GM12872 (cell line): ENCODE data around the gene FSTL4.

ENCODE experiments used
- CTCF ChIP-seq: IDR thresholded peaks from 3 replicates; pipeline ENCODE4 v1.5.1; 2011; ENCODE audit warnings: low read depth, mild to moderate bottlenecking, low read length, moderate library complexity; ENCODE audit not compliant: insufficient read depth

The FSTL4 gene

GRCh38 chr5:133469846-133470245 is 142.5 kb downstream of the FSTL4 start:
- no peak for TF ChIP-seq CTCF

DNA sequence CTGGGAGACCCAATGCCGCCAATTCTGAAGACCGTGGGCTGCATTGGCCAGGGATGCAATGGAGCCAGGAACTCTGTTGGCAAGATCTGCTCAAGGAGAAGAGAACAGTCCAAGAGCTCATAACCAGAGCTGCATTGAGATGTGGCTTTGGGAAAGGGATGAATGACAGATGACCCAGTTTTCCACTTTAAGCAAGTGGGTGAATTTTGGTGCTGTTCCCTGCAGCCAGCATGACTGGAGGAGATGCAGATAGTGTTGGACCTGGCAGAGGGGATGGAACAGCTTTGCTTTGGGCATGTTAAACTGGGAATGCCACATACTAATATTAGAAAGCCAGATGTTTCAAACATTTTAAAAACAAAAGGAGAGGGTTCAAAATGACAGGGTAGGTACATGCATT is 143.1 kb downstream of the FSTL4 start:
- no peak for TF ChIP-seq CTCF

DNA sequence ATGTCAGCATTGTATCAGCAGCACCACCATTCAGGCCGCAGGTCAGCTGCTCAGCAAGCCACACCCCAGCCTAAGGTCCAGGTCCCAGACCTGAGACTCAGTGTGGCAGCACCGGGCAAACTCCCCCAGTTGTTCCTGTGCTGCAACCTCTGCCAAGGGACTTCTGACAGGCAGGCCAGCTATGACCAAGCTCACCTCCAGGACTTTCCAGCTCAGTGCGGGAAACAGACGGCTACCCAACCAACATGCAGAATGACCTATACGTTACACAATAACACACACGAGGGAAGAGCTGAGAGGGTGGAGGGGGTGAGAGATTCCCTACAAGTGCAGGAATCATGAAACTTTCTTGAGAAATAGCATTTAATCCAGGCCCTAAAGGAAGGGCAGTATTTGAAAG is 143.7 kb downstream of the FSTL4 start:
- no peak for TF ChIP-seq CTCF

- no peak for TF ChIP-seq CTCF
Observed at GRCh38 chr5:133467826-133468463, 144.4 kb downstream of the FSTL4 start.

DNA sequence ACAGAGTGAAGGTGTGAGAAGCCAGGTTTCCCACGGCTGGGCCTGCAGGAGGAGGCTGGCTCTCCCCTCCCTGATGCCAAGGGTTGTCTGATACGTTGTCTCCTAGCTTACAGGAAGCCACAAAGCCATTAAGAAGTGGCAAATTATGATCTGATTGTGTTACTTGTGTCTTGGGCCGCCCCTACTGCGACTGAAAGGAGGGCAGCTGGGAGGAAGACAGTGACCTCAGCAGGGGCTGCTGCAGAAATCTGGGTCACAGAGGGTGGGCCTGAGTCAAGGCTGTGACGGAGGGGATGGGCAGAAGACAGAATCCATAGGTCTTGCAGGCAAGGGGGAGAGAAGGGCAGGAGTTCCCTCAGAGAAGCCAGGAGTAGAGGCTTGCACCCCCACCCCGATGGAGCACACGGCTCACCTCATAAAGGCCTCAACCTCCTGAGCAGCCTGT is 145.0 kb downstream of the FSTL4 start:
- TF ChIP-seq CTCF: no peak

- TF ChIP-seq CTCF: no peak
Observed at GRCh38 chr5:133466556-133467334, 145.6 kb downstream of the FSTL4 start.

GRCh38 chr5:133464013-133464412 is 148.3 kb downstream of the FSTL4 start:
- no peak for TF ChIP-seq CTCF
